HG02938 (cell line): ENCODE data around the gene C10orf62.
"Not testable (repeated sequence)": the region's sequence is repeated elsewhere in the genome, so short reads cannot be mapped to it uniquely, and the experiment has no call there.

Experiments used
- ATAC-seq: cut with Tn5 transposase; IDR thresholded peaks from one replicate; pipeline ENCODE4 v1.9.1; 2021; ENCODE audit warnings: mild to moderate bottlenecking, moderate library complexity; ENCODE audit not compliant: unreplicated experiment

The C10orf62 gene

DNA sequence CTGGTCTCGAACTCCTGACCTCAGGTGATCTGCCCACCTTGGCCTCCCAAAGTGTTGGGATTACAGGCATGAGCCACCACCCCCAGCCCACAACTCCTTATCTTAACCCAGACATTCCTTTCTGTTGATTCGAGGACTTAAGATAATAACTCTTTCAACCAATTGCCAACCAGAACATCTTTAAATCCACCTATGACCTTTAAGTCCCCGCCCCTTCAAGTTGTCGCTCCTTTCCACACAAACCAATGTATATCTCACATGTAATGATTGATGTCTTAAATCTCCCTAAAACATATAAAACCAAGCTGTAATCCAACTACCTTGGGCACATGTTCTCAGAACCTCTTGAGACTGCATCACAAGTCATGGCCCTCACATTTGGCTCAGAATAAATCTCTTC lies 24.7 kb upstream of the C10orf62 start:
- ATAC-seq, result no peak

DNA sequence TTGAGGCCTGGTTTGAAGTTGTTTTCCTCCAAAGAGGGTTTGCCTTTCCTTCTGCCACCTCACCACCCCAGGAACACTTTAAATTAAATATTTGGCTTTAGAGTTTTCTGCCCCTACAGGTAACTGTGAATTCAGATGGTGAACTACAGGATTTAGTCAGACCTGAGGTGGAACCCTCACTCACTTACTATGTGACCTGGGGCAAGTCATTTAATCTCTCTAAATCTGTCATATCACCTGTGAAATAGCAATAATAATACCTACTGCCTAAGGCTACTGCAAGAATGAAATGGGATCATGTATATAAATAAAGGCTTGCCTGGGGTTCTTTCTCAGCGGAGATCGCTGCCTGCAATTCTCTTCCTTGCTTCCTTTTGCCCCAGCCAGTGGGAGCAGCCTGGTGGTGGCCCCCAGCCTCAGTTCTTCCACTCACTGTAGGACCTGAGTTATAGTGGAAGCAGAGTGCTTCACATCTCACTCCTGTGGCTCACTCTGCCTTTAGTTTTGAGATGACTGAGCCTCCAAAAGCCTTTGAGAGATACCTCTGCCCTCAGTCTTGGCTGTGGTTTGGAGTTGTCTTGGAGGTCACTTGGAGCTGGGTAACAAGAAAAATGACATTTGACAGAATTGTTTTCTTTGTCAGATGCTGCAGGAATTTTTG lies 23.1 kb upstream of the C10orf62 start:
- ATAC-seq, result no peak

- no peak for ATAC-seq
Observed at GRCh38 chr10:97567891-97568290, 21.6 kb upstream of the C10orf62 start.

- ATAC-seq, result no peak
Observed at GRCh38 chr10:97570146-97570788, 19.3 kb upstream of the C10orf62 start.

GRCh38 chr10:97570789-97571471 lies 18.6 kb upstream of the C10orf62 start:
- no peak for ATAC-seq

- ATAC-seq, result no peak
Observed at GRCh38 chr10:97571622-97572021, 17.9 kb upstream of the C10orf62 start.

DNA sequence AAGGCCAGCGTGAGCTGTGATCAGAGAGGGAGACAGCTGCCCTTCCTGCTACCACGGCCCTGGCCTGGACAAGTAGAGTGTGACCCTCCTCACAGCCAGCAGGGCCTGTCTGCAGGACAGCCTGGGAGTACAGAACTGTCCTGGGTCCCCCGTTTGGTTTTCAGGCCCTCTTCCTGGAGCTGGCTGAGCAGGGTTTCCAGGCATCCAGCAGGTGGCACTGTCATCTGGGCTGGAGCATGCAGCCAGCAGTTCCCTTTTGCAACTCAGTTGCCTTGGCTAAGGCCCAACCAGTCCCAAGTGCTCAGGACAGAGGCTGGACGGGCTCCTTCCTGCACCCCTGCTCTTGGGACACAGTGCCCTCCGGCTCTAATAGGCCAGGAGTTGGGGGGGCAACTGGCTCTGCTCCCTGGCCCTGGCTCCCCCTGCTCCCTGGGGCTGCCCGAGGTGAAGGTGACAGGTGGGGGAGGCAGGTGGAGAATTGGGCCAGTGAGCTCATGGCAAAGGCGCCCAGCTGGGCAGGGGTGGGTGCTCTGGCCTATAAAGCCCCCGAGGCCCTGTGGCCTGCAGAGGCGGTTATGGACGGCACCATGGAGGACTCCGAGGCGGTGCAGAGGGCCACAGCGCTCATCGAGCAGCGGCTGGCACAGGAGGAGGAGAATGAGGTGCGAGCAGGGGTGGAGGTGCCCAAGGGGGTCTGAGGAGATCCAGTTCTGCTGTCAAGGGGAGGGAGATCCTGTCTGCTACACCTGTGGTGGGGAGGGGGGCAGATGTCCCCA lies 17.1 kb upstream of the C10orf62 start, which contains the start of gene ANKRD2:
Gene ANKRD2, plus strand, starts transcription at position 566 of the 776 bp plus-strand sequence. Its CDS starts 10 bp downstream, at position 576.
- ATAC-seq, result no peak

GRCh38 chr10:97573021-97573420 lies 16.5 kb upstream of the C10orf62 start:
- no peak for ATAC-seq

- no peak for ATAC-seq
Observed at GRCh38 chr10:97573672-97574071, 15.8 kb upstream of the C10orf62 start.

DNA sequence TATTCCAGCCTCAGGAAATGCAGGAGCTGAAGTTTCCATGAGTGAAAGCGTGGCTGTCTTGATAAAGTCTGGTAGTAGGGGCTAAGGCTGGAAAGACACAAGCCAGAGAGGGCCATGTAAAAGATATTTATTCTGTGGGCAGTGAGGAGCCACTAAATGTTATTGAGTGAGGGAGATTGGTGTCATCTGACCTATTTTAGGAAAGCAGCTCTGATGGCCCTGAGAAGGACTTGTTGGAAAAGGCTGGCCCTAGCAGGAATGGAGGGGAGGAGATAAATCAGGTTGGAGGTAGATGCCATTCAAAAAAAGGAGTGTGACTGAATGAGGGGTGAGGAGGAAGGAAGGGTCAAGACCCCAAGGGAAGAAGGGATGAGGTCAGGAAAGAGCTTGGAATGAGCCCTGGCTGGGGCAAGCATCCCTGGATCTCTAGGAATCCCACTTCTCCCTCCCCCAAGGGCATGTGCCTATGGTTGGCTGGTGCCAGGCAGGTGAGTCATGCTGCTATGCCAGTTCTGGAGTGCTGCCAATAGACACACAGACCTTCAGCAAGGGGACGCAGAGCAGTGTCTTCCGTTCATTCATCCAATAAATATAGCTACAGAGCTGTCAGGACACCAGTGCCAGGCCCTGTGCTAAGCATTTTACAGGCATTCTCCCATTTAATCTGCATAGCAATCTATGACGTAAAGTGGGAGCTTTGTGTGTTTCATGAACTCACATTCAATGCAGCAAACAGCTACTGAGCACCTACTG lies 15.0 kb upstream of the C10orf62 start:
- no peak for ATAC-seq

- no peak for ATAC-seq
Observed at GRCh38 chr10:97575127-97575668, 14.3 kb upstream of the C10orf62 start.

- ATAC-seq, result not testable (repeated sequence)
Observed at GRCh38 chr10:97576487-97576886, 13.0 kb upstream of the C10orf62 start.

DNA sequence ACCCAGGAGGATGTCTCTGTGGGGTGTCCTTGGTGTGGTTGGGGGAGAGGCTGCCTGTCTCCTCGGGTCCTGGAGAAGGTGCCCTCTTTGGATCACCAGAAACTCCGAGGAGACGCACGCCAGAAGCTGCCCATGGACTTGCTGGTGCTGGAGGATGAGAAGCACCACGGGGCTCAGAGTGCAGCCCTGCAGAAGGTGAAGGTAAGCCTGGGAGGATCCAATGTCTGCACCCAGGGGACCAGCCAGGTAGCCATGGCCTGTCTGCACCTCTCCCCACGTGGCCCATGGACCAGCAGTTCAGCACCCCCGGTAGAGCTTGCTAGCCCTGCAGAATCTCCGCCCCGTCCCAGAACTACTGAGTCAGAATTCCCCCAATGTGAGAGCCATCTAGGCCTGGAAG lies 11.8 kb upstream of the C10orf62 start:
- ATAC-seq, result no peak

- ATAC-seq, result no peak
Observed at GRCh38 chr10:97578171-97578844, 11.2 kb upstream of the C10orf62 start.

GRCh38 chr10:97580421-97581367 lies 8.8 kb upstream of the C10orf62 start:
- ATAC-seq, result no peak

DNA sequence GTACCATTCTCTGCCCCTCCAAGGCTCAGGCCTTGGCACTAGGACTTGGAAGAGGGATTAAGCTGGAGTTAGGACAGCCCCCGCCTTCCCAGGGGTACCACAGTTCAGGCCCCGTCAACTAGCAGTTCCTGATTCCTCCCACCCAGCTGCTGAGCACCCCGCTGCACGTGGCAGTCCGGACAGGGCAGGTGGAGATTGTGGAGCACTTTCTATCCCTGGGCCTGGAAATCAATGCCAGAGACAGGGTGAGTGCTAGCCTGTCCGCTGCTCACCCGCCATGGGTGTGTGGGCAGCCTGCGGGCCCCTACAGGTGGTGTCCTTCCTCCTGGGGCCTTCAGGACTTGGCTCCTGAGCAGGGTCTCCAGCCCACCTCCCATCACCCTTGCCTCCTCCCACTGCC lies 7.4 kb upstream of the C10orf62 start:
- ATAC-seq, result no peak

DNA sequence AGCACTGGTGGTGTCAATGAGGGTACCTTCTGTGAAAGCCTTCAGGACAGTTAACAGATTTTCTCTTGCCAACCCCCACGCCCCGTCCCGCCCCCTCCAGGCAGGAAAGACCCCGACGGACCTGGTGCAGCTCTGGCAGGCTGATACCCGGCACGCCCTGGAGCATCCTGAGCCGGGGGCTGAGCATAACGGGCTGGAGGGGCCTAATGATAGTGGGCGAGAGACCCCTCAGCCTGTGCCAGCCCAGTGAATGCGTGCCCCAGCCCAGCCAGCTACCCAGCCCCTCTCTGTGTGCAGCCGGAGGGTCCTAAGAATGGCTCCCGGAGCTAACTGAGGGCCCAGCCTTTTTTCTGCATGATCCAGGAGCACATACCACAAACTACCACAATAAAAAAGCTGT lies 6.0 kb upstream of the C10orf62 start:
- ATAC-seq, result no peak

GRCh38 chr10:97584060-97584797 lies 5.3 kb upstream of the C10orf62 start, which contains the start of gene HOGA1:
Gene HOGA1, plus strand, starts transcription at chr10:97584389. Its CDS starts 315 bp downstream, at chr10:97584704.
- no peak for ATAC-seq
